Activated CD4-positive, alpha-beta T cell treated with anti-CD3 and anti-CD28 coated beads for 1 hour (primary cell): ENCODE measurements around the gene NOS1AP.

Experiments used
- DNase-seq: peaks from one replicate; pipeline ENCODE4 v3.0.0-alpha.2; 2020

The NOS1AP gene

GRCh38 chr1:162139211-162139610, 69.7 kb downstream of the NOS1AP start:
- no peak for DNase-seq

GRCh38 chr1:162141281-162142054, 72.0 kb downstream of the NOS1AP start:
- DNase-seq = no peak

- DNase-seq = no peak
Measured at GRCh38 chr1:162142968-162143367, 73.5 kb downstream of the NOS1AP start.

GRCh38 chr1:162144268-162144667, 74.8 kb downstream of the NOS1AP start:
- DNase-seq = no peak

GRCh38 chr1:162144853-162145252, 75.4 kb downstream of the NOS1AP start:
- DNase-seq = no peak

- no peak for DNase-seq
Measured at GRCh38 chr1:162145280-162145965, 75.9 kb downstream of the NOS1AP start.

GRCh38 chr1:162145966-162146696, 76.6 kb downstream of the NOS1AP start:
- no peak for DNase-seq

GRCh38 chr1:162147760-162148159, 78.3 kb downstream of the NOS1AP start:
- DNase-seq = no peak

- no peak for DNase-seq
Measured at GRCh38 chr1:162150112-162150511, 80.6 kb downstream of the NOS1AP start.

GRCh38 chr1:162151900-162152829, 82.7 kb downstream of the NOS1AP start:
- no peak for DNase-seq

- no peak for DNase-seq
Measured at GRCh38 chr1:162153374-162153773, 83.9 kb downstream of the NOS1AP start.

GRCh38 chr1:162157469-162157868, 88.0 kb downstream of the NOS1AP start:
- DNase-seq = no peak

GRCh38 chr1:162158624-162159271, 89.3 kb downstream of the NOS1AP start:
- no peak for DNase-seq

- DNase-seq = no peak
Measured at GRCh38 chr1:162159515-162159914, 90.0 kb downstream of the NOS1AP start.

GRCh38 chr1:162161916-162162550, 92.5 kb downstream of the NOS1AP start:
- DNase-seq = no peak

- no peak for DNase-seq
Measured at GRCh38 chr1:162165528-162165927, 96.0 kb downstream of the NOS1AP start.

GRCh38 chr1:162166917-162167615, 97.6 kb downstream of the NOS1AP start:
- no peak for DNase-seq

GRCh38 chr1:162168261-162168660, 98.8 kb downstream of the NOS1AP start:
- DNase-seq = no peak

GRCh38 chr1:162169031-162169790, 99.7 kb downstream of the NOS1AP start:
- DNase-seq = no peak

- DNase-seq = no peak
Measured at GRCh38 chr1:162171111-162171510, 101.6 kb downstream of the NOS1AP start.
